Neural progenitor cell (in vitro differentiated cells): ENCODE results near the gene PRKD3. TPM values are rescaled to one million over a fixed set of nuclear protein-coding genes. Genes with fewer than 3 reads are reported as not detected.

Experiments used
- DNase-seq: peaks from one replicate; pipeline ENCODE4 v3.0.0-alpha.2; 2016; ENCODE audit warnings: low spot score
- H2AFZ ChIP-seq: fragments of 200-600 bp; sonication (generic); replicated peaks from 2 replicates; pipeline ENCODE4 v1.6.1; 2016; ENCODE audit warnings: antibody characterized with exemption
- H3F3A ChIP-seq: fragments of 200-600 bp; sonication (generic); 2 replicates; pipeline ENCODE4 v1.6.1; 2016; ENCODE audit warnings: antibody characterized with exemption, low read depth
- H3K27ac ChIP-seq: fragments of 200-600 bp; sonication (generic); 2 replicates; pipeline ENCODE4 v1.5.1; 2016; ENCODE audit warnings: mild to moderate bottlenecking
- H3K27me3 ChIP-seq: fragments of 200-600 bp; sonication (generic); 2 replicates; pipeline ENCODE4 v1.6.1; 2016; ENCODE audit warnings: mild to moderate bottlenecking, moderate library complexity
- H3K36me3 ChIP-seq: fragments of 200-600 bp; sonication (generic); 2 replicates; pipeline ENCODE4 v1.5.1; 2016
- H3K4me1 ChIP-seq: fragments of 200-600 bp; sonication (generic); 2 replicates; pipeline ENCODE4 v1.6.1; 2016; ENCODE audit warnings: mixed run types
- H3K4me2 ChIP-seq: fragments of 200-600 bp; sonication (generic); 2 replicates; pipeline ENCODE4 v1.6.1; 2016
- H3K4me3 ChIP-seq: fragments of 200-600 bp; sonication (generic); 2 replicates; pipeline ENCODE4 v1.5.1; 2016
- H3K79me2 ChIP-seq: fragments of 200-600 bp; sonication (generic); 2 replicates; pipeline ENCODE4 v1.6.1; 2016; ENCODE audit warnings: low read depth
- H3K9ac ChIP-seq: fragments of 200-600 bp; sonication (generic); 2 replicates; pipeline ENCODE4 v1.6.1; 2016
- H3K9me3 ChIP-seq: fragments of 200-600 bp; sonication (generic); 2 replicates; pipeline ENCODE4 v1.5.1; 2016; ENCODE audit warnings: low read depth
- H4K20me1 ChIP-seq: fragments of 200-600 bp; sonication (generic); 2 replicates; pipeline ENCODE4 v1.6.1; 2016; ENCODE audit warnings: low read depth
- H3K27ac Mint-ChIP-seq: 3 replicates; pipeline ENCODE4 v1.8.0; 2021; ENCODE audit warnings: mixed read lengths
- H3K27me3 Mint-ChIP-seq: 2 replicates; pipeline ENCODE4 v1.8.0; 2022; ENCODE audit warnings: low read depth, mild to moderate bottlenecking, inconsistent platforms, moderate library complexity, mixed read lengths; ENCODE audit not compliant: insufficient read depth
- H3K36me3 Mint-ChIP-seq: 3 replicates; pipeline ENCODE4 v1.8.0; 2021; ENCODE audit warnings: mixed read lengths
- H3K4me1 Mint-ChIP-seq: 3 replicates; pipeline ENCODE4 v1.8.0; 2021; ENCODE audit warnings: mixed read lengths
- H3K4me3 Mint-ChIP-seq: 3 replicates; pipeline ENCODE4 v1.8.0; 2021; ENCODE audit warnings: mild to moderate bottlenecking, moderate library complexity, mixed read lengths
- H3K9me3 Mint-ChIP-seq: 3 replicates; pipeline ENCODE4 v1.8.0; 2020; ENCODE audit warnings: mixed read lengths
- EZH2 ChIP-seq: fragments of 200-600 bp; sonication (generic); IDR thresholded peaks from 2 replicates; pipeline ENCODE4 v1.6.1; 2017; ENCODE audit warnings: antibody characterized with exemption, mild to moderate bottlenecking, moderate library complexity
- EZH2phosphoT487 ChIP-seq: fragments of 200-600 bp; sonication (generic); IDR thresholded peaks from 2 replicates; pipeline ENCODE4 v1.6.1; 2017; ENCODE audit warnings: antibody characterized with exemption
- total RNA-seq: library from RNA; depleted of rRNA; stranded (reverse); fragments of >200 nt; gene quantifications from 2 replicates; pipeline ENCODE4 v1.2.3, GENCODE V29; 2015; ENCODE audit warnings: low replicate concordance
- TF ChIP-seq, protein P1 (sequence below): fragments of 200-600 bp; sonication (generic); IDR thresholded peaks from 2 replicates; pipeline ENCODE4 v1.5.1; 2017; ENCODE audit warnings: antibody characterized with exemption, mild to moderate bottlenecking

PRKD3 gene
- total RNA-seq, 1 donor from 2014 or later = 95.9 TPM

DNA sequence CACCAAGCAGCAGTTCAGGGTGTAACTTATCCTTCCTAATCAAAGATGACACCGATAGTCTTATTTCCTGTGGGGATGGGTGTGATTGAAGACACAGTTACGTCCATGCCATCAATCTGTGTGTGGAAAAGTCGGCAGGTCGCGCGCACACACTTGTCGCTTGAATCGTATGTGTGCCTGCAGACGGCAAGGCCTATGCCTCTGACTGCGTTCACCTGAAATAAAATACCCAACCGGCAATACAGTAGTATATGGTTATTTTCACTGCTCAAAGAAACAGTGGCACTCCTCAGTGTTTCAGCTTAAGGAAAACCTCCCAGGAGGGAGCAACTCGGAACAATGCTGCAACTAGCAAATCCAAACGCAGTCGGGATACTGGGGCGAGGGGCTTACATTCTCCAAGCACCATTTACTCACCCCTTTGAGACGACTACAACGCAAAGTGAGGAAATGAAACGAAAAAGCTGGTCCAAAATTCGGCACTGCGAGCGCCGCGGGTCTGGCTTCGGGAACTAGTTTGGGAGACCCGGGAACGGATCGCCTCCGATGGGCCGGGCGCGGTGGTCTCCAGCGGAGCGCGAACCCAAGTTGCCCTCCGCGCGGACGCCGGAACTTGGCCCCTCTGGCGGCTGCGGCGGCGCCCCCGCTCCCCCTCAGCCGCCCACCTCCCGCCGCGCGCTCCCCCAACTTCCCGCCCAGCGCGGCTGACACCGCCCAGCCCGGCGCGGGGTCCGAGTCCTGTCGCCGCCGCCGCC is 675 bp downstream of the PRKD3 start:
- H4K20me1 ChIP-seq = peaks cover 43% of the 10 kb centered on the region
- peaks cover 52% of the 10 kb centered on the region for H3K79me2 ChIP-seq
- H3K36me3 Mint-ChIP-seq = peaks cover 3% of the 10 kb centered on the region
- H3K4me3 Mint-ChIP-seq = peak overlapping the region; percentile 99
- peaks cover 33% of the 10 kb centered on the region for H3K27me3 ChIP-seq
- H3K9me3 Mint-ChIP-seq = peaks cover 3% of the 10 kb centered on the region
- H3K27ac ChIP-seq = peak overlapping the region; percentile 89
- peak overlapping the region; percentile 87 for H2AFZ ChIP-seq
- peak overlapping the region; percentile 87 for H3K9ac ChIP-seq
- no peaks in the 10 kb centered on the region for H3K36me3 ChIP-seq
- H3K27me3 Mint-ChIP-seq = peaks cover 8% of the 10 kb centered on the region
- peaks cover 23% of the 10 kb centered on the region for H3K4me1 ChIP-seq
- H3K27ac Mint-ChIP-seq = peak overlapping the region; percentile 99
- no peak for DNase-seq
- TF ChIP-seq EZH2 (no peak), EZH2phosphoT487 (no peak)
- TF ChIP-seq, protein P1, sequence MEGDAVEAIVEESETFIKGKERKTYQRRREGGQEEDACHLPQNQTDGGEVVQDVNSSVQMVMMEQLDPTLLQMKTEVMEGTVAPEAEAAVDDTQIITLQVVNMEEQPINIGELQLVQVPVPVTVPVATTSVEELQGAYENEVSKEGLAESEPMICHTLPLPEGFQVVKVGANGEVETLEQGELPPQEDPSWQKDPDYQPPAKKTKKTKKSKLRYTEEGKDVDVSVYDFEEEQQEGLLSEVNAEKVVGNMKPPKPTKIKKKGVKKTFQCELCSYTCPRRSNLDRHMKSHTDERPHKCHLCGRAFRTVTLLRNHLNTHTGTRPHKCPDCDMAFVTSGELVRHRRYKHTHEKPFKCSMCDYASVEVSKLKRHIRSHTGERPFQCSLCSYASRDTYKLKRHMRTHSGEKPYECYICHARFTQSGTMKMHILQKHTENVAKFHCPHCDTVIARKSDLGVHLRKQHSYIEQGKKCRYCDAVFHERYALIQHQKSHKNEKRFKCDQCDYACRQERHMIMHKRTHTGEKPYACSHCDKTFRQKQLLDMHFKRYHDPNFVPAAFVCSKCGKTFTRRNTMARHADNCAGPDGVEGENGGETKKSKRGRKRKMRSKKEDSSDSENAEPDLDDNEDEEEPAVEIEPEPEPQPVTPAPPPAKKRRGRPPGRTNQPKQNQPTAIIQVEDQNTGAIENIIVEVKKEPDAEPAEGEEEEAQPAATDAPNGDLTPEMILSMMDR = no peak
- H3K9me3 ChIP-seq = no peaks in the 10 kb centered on the region
- H3K4me2 ChIP-seq = peak overlapping the region; percentile 94
- H3K4me1 Mint-ChIP-seq = peaks cover 24% of the 10 kb centered on the region
- peak overlapping the region; percentile 98 for H3K4me3 ChIP-seq
- peaks cover 32% of the 10 kb centered on the region for H3F3A ChIP-seq

DNA sequence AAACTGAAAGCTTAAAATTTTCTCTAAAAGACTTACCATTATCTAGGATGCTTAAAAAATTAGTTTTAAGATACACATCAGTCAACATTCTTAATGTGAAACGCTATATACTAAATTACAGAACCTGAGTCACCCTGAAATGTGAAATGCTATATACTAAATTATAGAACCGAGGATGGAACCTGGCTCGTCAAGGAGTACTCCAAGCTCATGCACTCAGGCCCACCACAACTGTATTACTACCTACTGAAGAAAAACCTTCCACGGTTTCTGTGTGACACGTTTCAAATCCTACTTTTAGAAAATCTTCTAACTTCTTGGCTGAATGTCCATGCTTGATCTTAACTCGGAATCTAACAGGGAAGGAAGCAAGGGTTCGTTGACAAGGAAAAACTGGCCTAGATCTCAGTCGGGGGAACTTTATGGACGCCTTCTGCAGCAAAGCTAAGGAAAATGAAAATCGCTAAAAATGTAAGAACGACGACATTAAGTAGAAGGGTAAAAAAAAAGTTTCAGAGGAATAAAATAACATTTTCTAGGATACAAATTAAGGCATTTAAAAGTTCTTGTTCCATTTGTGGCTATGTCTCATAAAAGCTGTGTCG is 1.4 kb downstream of the PRKD3 start:
- H3K4me1 Mint-ChIP-seq = peaks cover 28% of the 10 kb centered on the region
- peaks cover 3% of the 10 kb centered on the region for H3K9me3 Mint-ChIP-seq
- Histone ChIP-seq H3K9ac (peak overlapping the region; percentile 87), H3K36me3 (no peaks in the 10 kb centered on the region), H3K9me3 (no peaks in the 10 kb centered on the region), H2AFZ (no peak overlapping the region), H3F3A (peaks cover 37% of the 10 kb centered on the region), H4K20me1 (peaks cover 50% of the 10 kb centered on the region), H3K4me3 (peak overlapping the region; percentile 98), H3K27me3 (peaks cover 33% of the 10 kb centered on the region), H3K27ac (no peak overlapping the region), H3K79me2 (peaks cover 59% of the 10 kb centered on the region), H3K4me2 (peak overlapping the region; percentile 94), H3K4me1 (peaks cover 28% of the 10 kb centered on the region)
- no peak for DNase-seq
- H3K27me3 Mint-ChIP-seq = peaks cover 8% of the 10 kb centered on the region
- peaks cover 3% of the 10 kb centered on the region for H3K36me3 Mint-ChIP-seq
- peak overlapping the region; percentile 99 for H3K27ac Mint-ChIP-seq
- peak overlapping the region; percentile 99 for H3K4me3 Mint-ChIP-seq
- TF ChIP-seq, protein P1 = no peak
- TF ChIP-seq EZH2 (no peak), EZH2phosphoT487 (no peak)

DNA sequence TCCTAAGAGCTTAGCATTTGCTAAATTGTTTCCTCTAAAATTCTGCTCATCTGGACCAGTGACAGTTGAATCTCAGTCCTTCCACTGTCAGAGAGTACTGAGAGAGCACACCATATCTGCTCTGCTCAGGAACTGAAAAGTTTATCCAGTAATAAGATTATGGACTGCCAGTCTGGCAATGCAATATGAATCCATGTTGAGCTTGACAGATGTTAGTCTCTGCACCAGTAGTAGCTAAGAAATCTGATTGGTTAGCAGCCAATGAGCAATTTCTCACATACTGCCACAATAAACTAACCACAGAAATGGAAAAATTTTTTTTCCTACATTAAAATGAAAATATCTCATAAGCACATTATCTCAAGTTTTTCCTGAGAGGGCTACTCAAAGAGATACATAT is 2.3 kb downstream of the PRKD3 start:
- Histone ChIP-seq H2AFZ (no peak overlapping the region), H3K27ac (no peak overlapping the region), H3K27me3 (peaks cover 27% of the 10 kb centered on the region), H4K20me1 (peaks cover 59% of the 10 kb centered on the region), H3F3A (peaks cover 36% of the 10 kb centered on the region), H3K4me3 (peak overlapping the region; percentile 98), H3K36me3 (no peaks in the 10 kb centered on the region), H3K79me2 (peaks cover 68% of the 10 kb centered on the region), H3K9ac (no peak overlapping the region), H3K9me3 (no peaks in the 10 kb centered on the region), H3K4me1 (peaks cover 34% of the 10 kb centered on the region), H3K4me2 (peak overlapping the region; percentile 94)
- TF ChIP-seq EZH2phosphoT487 (no peak), EZH2 (no peak)
- TF ChIP-seq, protein P1 = no peak
- Mint-ChIP-seq H3K4me3 (peak overlapping the region; percentile 99), H3K36me3 (peaks cover 8% of the 10 kb centered on the region), H3K27ac (no peak overlapping the region), H3K4me1 (peaks cover 31% of the 10 kb centered on the region), H3K27me3 (peaks cover 8% of the 10 kb centered on the region), H3K9me3 (peaks cover 3% of the 10 kb centered on the region)
- DNase-seq = no peak
